H9 (cell line): ENCODE data around the gene LAMA3. TPM values are rescaled to one million over a fixed set of nuclear protein-coding genes. Genes with fewer than 3 reads are reported as not detected.
A peak's percentile ranks its signal among the peaks of the same experiment; 100 is the strongest.

Experiments
- DNase-seq: peaks from one replicate; pipeline ENCODE4 v3.0.0-alpha.2; 2017
- H2AFZ ChIP-seq: one replicate; pipeline ENCODE4 v1.6.1; 2013; ENCODE audit warnings: mild to moderate bottlenecking, low read length, control low read depth, moderate library complexity
- H2AK5ac ChIP-seq: 2 replicates; pipeline ENCODE4 v1.6.1; 2013; ENCODE audit warnings: low read length, control low read depth, mixed read lengths; ENCODE audit not compliant: insufficient read length
- H2BK120ac ChIP-seq: one replicate; pipeline ENCODE4 v1.6.1; 2013; ENCODE audit warnings: low read depth, mild to moderate bottlenecking, low read length, control low read depth, inconsistent platforms; ENCODE audit not compliant: poor library complexity, severe bottlenecking
- H2BK12ac ChIP-seq: 2 replicates; pipeline ENCODE4 v1.6.1; 2013; ENCODE audit warnings: low read length, control low read depth, mixed read lengths, low read depth; ENCODE audit not compliant: insufficient read length
- H2BK15ac ChIP-seq: 2 replicates; pipeline ENCODE4 v1.6.1; 2013; ENCODE audit warnings: low read depth, low read length, control low read depth
- H2BK20ac ChIP-seq: one replicate; pipeline ENCODE4 v1.6.1; 2013; ENCODE audit warnings: low read depth, mild to moderate bottlenecking, low read length, control low read depth, inconsistent platforms; ENCODE audit not compliant: poor library complexity, severe bottlenecking
- H2BK5ac ChIP-seq: 2 replicates; pipeline ENCODE4 v1.6.1; 2013; ENCODE audit warnings: low read length, control low read depth, mixed read lengths; ENCODE audit not compliant: insufficient read length
- H3K14ac ChIP-seq: 2 replicates; pipeline ENCODE4 v1.6.1; 2013; ENCODE audit warnings: low read length, control low read depth; ENCODE audit not compliant: insufficient read depth
- H3K18ac ChIP-seq: 2 replicates; pipeline ENCODE4 v1.6.1; 2013; ENCODE audit warnings: low read depth, mild to moderate bottlenecking, mixed read lengths, low read length, control low read depth; ENCODE audit not compliant: insufficient read length
- H3K23ac ChIP-seq: 2 replicates; pipeline ENCODE4 v1.6.1; 2013; ENCODE audit warnings: low read length, control low read depth, mixed read lengths, low read depth; ENCODE audit not compliant: insufficient read length
- H3K23me2 ChIP-seq: 2 replicates; pipeline ENCODE4 v1.6.1; 2013; ENCODE audit warnings: low read depth, mild to moderate bottlenecking, mixed read lengths, low read length, control low read depth; ENCODE audit not compliant: insufficient read length, poor library complexity, severe bottlenecking
- H3K27ac ChIP-seq: 2 replicates; pipeline ENCODE4 v1.5.1; 2013; ENCODE audit warnings: low read length, control low read depth, mixed read lengths, low read depth; ENCODE audit not compliant: insufficient read length
- H3K27me3 ChIP-seq: 2 replicates; pipeline ENCODE4 v1.6.1; 2013; ENCODE audit warnings: low read length, control low read depth, inconsistent platforms; ENCODE audit not compliant: insufficient read depth
- H3K4ac ChIP-seq: 2 replicates; pipeline ENCODE4 v1.6.1; 2013; ENCODE audit warnings: low read depth, mild to moderate bottlenecking, control low read depth, inconsistent platforms, low read length, moderate library complexity
- H3K4me1 ChIP-seq: 2 replicates; pipeline ENCODE4 v1.6.1; 2013; ENCODE audit warnings: low read length, control low read depth, inconsistent platforms; ENCODE audit not compliant: insufficient read depth
- H3K4me2 ChIP-seq: 2 replicates; pipeline ENCODE4 v1.6.1; 2013; ENCODE audit warnings: low read length, control low read depth, mixed read lengths; ENCODE audit not compliant: insufficient read length, insufficient read depth
- H3K56ac ChIP-seq: 2 replicates; pipeline ENCODE4 v1.6.1; 2013; ENCODE audit warnings: low read depth, mild to moderate bottlenecking, mixed read lengths, low read length, control low read depth; ENCODE audit not compliant: insufficient read length
- H3K79me1 ChIP-seq: 2 replicates; pipeline ENCODE4 v1.6.1; 2013; ENCODE audit warnings: low read depth, mild to moderate bottlenecking, moderate library complexity, low read length, control low read depth, inconsistent platforms; ENCODE audit not compliant: insufficient read depth, poor library complexity, severe bottlenecking
- H3K79me2 ChIP-seq: 2 replicates; pipeline ENCODE4 v1.6.1; 2013; ENCODE audit warnings: low read length, control low read depth, inconsistent platforms; ENCODE audit not compliant: insufficient read depth
- H3K9ac ChIP-seq: 2 replicates; pipeline ENCODE4 v1.6.1; 2013; ENCODE audit warnings: low read length, control low read depth, mixed read lengths; ENCODE audit not compliant: insufficient read length; ENCODE audit errors: extremely low read depth
- H3K9me3 ChIP-seq: one replicate; pipeline ENCODE4 v1.6.1; 2013; ENCODE audit warnings: low read depth, low read length, inconsistent platforms; ENCODE audit not compliant: control insufficient read depth
- H3T11ph ChIP-seq: one replicate; pipeline ENCODE4 v1.6.1; 2013; ENCODE audit warnings: mild to moderate bottlenecking, low read length, control low read depth, inconsistent platforms
- H4K20me1 ChIP-seq: one replicate; pipeline ENCODE4 v1.6.1; 2013; ENCODE audit not compliant: control insufficient read depth, insufficient read length, insufficient read depth
- H4K5ac ChIP-seq: 2 replicates; pipeline ENCODE4 v1.6.1; 2013; ENCODE audit warnings: low read depth, mild to moderate bottlenecking, mixed read lengths, low read length, control low read depth; ENCODE audit not compliant: insufficient read length
- H4K8ac ChIP-seq: replicated peaks from 2 replicates; pipeline ENCODE4 v1.6.1; 2013; ENCODE audit warnings: low read length, control low read depth, mixed read lengths, low read depth; ENCODE audit not compliant: insufficient read length
- H4K91ac ChIP-seq: 2 replicates; pipeline ENCODE4 v1.6.1; 2013; ENCODE audit warnings: low read depth, mild to moderate bottlenecking, moderate library complexity, mixed read lengths, low read length, control low read depth; ENCODE audit not compliant: insufficient read length
- H3K27ac Mint-ChIP-seq, 3 experiments: 2 replicates in 2 of 3; 3 replicates in 1 of 3; pipeline ENCODE4 v1.8.0; 2020 to 2021; ENCODE audit warnings: mixed read lengths in 3 of 3, mild to moderate bottlenecking in 1 of 3, moderate library complexity in 1 of 3
- H3K27me3 Mint-ChIP-seq: 2 replicates; pipeline ENCODE4 v1.8.0; 2021; ENCODE audit warnings: low read depth, mild to moderate bottlenecking, moderate library complexity, mixed read lengths
- H3K36me3 Mint-ChIP-seq, 3 experiments: 2 replicates in 2 of 3; 3 replicates in 1 of 3; pipeline ENCODE4 v1.8.0; 2020 to 2021; ENCODE audit warnings: low read depth in 3 of 3, mixed read lengths in 3 of 3; ENCODE audit not compliant: insufficient read depth in 1 of 3
- H3K4me1 Mint-ChIP-seq, 2 experiments: 2 replicates each; pipeline ENCODE4 v1.8.0; 2020; ENCODE audit warnings: mixed read lengths in 2 of 2
- H3K4me3 Mint-ChIP-seq, 2 experiments: 2 replicates in 1 of 2; 3 replicates in 1 of 2; pipeline ENCODE4 v1.8.0; 2020 to 2021; ENCODE audit warnings: mild to moderate bottlenecking in 2 of 2, mixed read lengths in 2 of 2, moderate library complexity in 1 of 2
- H3K9me3 Mint-ChIP-seq, 2 experiments: 2 replicates in 1 of 2; 3 replicates in 1 of 2; pipeline ENCODE4 v1.8.0; 2020; ENCODE audit warnings: mild to moderate bottlenecking in 2 of 2, mixed read lengths in 2 of 2, moderate library complexity in 1 of 2
- WGBS: extraction: QIAGEN DNeasy Blood & Tissue Kit; methylation state at CpG from one replicate; pipeline ENCODE4 v1.1.7; 2013; ENCODE audit warnings: missing lambda C conversion rate, low lambda C conversion rate, mixed read lengths; ENCODE audit not compliant: insufficient read length; ENCODE audit errors: extremely low coverage; 5-methylcytosine and 5-hydroxymethylcytosine counted together
- total RNA-seq: library from RNA; stranded (reverse); gene quantifications from 2 replicates; pipeline ENCODE4 v1.2.1, GENCODE V29; 2021
- TF ChIP-seq, protein P1 (sequence below): fragments of 200-600 bp; sonication (generic); conservative IDR thresholded peaks from 3 replicates; pipeline ENCODE4 v1.8.0; 2021; ENCODE audit warnings: antibody characterized with exemption, mild to moderate bottlenecking

The LAMA3 gene
- total RNA-seq, 1 experiment from 2014 or later: 0.33 TPM

DNA sequence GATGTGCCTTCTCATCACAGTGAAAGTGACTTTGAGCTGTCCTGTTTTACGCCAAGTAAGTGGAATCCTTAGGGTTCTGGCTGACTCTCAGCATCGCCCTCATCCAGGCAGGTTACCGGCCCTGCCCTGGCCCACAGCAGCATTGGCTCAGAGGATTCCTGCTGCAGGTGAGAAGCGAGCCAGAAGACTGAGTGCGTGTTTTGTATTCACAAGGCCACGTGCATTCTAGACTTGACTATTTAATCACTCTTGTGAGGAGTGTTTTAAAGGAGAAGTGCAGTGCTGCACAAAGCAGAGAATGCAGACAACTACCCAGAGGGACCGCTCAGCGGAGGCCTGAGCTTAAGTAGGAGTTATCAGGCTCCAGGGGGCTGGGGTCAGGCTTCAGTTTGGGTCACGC, 48.3 kb downstream of the LAMA3 start:
- Mint-ChIP-seq H3K4me3 (no peak overlapping the region), H3K9me3 (no peaks in the 10 kb centered on the region), H3K27ac (peak overlapping the region in 1 of 3 experiments; percentile 73; a peak in 2 of 7 replicates), H3K36me3 (no peaks in the 10 kb centered on the region), H3K4me1 (peaks cover 16 to 28% of the 10 kb centered on the region in 2 experiments), H3K27me3 (peaks cover 1% of the 10 kb centered on the region)
- Histone ChIP-seq H2AK5ac (no peak overlapping the region), H2BK12ac (no peak overlapping the region), H3K56ac (no peak overlapping the region), H2BK120ac (no peak overlapping the region), H3K9ac (no peak overlapping the region), H3K9me3 (no peaks in the 10 kb centered on the region), H4K20me1 (no peaks in the 10 kb centered on the region), H4K5ac (no peak overlapping the region), H3K4me1 (no peaks in the 10 kb centered on the region; the same call in 1 of the 2 replicates), H3K18ac (no peak overlapping the region), H3K4ac (no peak overlapping the region), H3K23ac (no peak overlapping the region), H3K14ac (no peak overlapping the region), H3K79me2 (no peaks in the 10 kb centered on the region), H2BK15ac (no peak overlapping the region), H3K27ac (no peak overlapping the region), H3K4me2 (no peak overlapping the region), H3K79me1 (no peaks in the 10 kb centered on the region), H4K91ac (no peak overlapping the region), H3T11ph (no peak overlapping the region), H3K23me2 (no peaks in the 10 kb centered on the region), H2AFZ (no peak overlapping the region), H4K8ac (no peak overlapping the region), H3K27me3 (no peaks in the 10 kb centered on the region), H2BK5ac (no peak overlapping the region), H2BK20ac (no peak overlapping the region)
- WGBS: no CpG with 5 or more reads among the region's 9 CpGs
- no peak for DNase-seq
- TF ChIP-seq, protein P1, sequence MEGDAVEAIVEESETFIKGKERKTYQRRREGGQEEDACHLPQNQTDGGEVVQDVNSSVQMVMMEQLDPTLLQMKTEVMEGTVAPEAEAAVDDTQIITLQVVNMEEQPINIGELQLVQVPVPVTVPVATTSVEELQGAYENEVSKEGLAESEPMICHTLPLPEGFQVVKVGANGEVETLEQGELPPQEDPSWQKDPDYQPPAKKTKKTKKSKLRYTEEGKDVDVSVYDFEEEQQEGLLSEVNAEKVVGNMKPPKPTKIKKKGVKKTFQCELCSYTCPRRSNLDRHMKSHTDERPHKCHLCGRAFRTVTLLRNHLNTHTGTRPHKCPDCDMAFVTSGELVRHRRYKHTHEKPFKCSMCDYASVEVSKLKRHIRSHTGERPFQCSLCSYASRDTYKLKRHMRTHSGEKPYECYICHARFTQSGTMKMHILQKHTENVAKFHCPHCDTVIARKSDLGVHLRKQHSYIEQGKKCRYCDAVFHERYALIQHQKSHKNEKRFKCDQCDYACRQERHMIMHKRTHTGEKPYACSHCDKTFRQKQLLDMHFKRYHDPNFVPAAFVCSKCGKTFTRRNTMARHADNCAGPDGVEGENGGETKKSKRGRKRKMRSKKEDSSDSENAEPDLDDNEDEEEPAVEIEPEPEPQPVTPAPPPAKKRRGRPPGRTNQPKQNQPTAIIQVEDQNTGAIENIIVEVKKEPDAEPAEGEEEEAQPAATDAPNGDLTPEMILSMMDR: no peak
